A673 (cell line): ENCODE results near the gene MYRF.

Experiments used
- CTCF ChIP-seq: fragments of 300-800, 200-600 bp; sonication (generic); conservative IDR thresholded peaks from 2 replicates; pipeline ENCODE4 v1.5.1; 2017; ENCODE audit warnings: low read depth, mild to moderate bottlenecking, antibody characterized with exemption, low read length, moderate library complexity, mixed read lengths
- EZH2 ChIP-seq: fragments of 200-600 bp; sonication (generic); IDR thresholded peaks from 2 replicates; pipeline ENCODE4 v1.6.1; 2017; ENCODE audit warnings: borderline replicate concordance, low read depth, mild to moderate bottlenecking, mixed read lengths, antibody characterized with exemption, low read length; ENCODE audit not compliant: poor library complexity, severe bottlenecking

- TF ChIP-seq CTCF (no peak), EZH2 (no peak)
These were observed 18.9 kb downstream of the MYRF start for GRCh38 chr11:61771195-61771894.
